ENCODE measurements around the gene PRR33. TPM values are rescaled to one million over a fixed set of nuclear protein-coding genes. Genes with fewer than 3 reads are reported as not detected.

Gene PRR33
- total RNA-seq, 1 donor from 2014 or later = 3.9 TPM

DNA sequence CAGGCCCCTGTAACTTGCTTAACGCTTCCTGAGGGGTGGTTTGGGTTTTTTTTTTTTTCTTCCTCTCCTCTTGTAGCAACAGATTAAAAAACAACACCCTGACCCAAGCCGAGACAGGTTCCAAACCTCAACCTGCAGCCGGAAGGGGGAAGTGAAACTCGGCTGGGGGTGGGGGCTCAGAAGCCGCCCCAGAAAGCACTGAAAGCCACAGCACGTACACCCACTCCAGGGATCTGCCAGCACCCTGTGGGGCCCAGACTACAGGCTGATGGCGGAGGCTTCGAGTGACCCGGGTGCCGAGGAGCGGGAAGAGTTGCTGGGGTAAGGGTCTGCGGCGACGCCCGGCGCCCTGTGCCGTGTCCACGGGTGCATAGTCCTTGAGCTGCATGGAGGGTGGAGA lies 38.8 kb downstream of the PRR33 start, which contains the start of gene LSP1:
TSS of gene LSP1 (plus strand) at position 208 of the 400 bp plus-strand sequence. CDS start at position 269, 61 bp downstream.
- DNase-seq (ENCODE audit: low read depth) = no peak

DNA sequence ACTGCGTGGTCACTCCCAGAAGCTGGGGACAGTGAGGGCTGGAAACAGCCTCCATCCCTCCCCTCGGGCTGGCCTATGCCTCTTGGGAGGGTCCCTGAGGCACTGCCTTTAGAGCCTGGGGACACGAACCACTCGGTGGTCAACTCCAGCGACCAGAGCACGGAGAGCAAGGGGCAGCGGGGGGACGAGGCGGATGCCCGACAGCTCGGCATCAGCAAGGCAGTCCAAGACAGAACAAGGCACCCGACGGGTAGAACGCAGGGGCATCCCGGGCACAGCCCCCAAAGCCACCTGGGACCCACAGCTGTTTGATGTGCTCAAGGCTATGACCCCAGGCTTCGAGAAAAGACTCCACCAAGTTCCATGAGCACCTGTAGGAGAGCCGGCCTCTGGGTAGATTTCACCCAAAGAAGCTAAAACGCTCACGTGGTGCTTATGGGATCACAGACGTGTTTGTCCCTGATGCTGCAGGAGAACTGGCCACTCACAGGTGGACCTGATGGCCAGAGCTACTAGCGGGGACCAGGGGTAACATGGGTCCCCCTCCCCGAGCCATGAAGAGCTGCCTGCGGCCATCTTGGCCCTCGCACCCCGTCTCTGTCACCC lies 39.3 kb downstream of the PRR33 start:
- DNase-seq (ENCODE audit: low read depth) = no peak

GRCh38 chr11:1851468-1852180 lies 40.1 kb downstream of the PRR33 start:
- no peak for DNase-seq (ENCODE audit: low read depth)

DNA sequence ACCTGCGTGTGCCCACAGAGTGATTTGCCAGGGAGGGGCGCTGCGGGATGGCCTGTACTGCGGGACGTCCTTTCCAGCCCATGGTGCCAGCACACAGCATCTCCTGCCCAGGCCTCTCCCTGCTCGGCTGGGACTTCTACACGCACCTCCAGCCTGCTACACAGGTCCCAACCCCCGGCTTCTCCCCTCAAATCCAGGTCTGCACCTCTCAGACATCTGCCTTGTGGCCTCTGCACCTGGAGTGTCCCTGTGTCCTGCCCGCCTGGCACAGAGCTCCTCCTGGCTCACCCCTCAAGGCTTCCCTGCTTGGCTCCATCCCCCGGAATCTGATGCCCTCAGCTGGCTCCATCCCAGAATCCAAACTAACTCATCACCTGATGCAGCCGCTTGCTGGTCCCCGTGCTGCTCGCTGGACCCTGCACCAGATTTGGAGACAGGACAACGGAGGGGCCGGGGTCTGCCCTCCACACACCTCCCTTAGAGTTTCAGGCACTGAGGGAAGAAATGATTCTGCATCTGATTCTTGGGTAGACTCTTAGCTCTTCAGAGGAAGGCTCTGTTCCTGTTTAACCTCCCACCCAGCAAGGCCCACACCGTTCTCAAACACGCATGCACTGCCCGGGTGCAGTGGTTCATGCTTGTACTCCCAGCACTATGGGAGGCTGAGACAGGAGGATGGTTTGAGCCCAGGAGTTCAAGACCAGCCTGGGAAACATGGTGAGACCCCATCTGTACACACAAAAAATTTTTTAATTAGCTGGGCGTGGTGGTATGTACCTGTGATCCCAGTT lies 42.9 kb downstream of the PRR33 start:
- no peak for DNase-seq (ENCODE audit: low read depth)

DNA sequence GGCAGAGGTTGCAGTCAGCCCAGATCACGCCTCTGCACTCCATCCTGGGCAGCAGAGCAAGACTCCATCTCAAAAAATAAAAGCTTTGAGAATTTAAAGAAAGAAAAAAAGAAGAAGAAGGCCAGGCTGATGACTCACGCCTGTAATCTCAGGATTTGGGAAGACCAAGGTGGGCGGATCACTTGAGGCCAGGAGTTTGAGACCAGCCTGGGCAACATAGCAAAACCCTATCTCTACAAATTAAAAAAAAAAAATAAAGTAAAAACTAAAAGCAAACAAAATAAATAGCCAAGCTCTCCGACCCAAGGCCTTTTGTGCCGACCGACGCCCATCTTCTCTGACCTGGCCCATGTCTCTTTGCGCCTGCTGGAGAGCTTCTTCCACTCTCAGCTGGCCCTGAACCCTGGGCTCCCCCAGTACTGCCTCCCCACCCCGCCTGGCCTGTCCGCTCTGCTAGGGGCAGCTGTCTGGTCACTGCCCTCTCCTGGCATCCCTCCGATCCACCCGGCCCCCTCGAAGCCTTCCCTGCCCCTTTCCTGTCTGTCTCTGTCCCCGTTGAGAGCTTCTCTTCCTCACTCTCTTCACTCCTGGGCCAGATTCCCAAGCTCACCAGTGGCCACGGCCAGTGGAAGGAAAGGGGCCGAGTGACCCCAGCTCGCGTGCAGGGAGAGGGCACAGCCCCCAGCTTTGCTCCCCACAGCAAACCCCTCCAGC lies 43.6 kb downstream of the PRR33 start:
- no peak for DNase-seq (ENCODE audit: low read depth)

- no peak for DNase-seq (ENCODE audit: low read depth)
Observed at GRCh38 chr11:1847006-1847735, 44.5 kb downstream of the PRR33 start.

DNA sequence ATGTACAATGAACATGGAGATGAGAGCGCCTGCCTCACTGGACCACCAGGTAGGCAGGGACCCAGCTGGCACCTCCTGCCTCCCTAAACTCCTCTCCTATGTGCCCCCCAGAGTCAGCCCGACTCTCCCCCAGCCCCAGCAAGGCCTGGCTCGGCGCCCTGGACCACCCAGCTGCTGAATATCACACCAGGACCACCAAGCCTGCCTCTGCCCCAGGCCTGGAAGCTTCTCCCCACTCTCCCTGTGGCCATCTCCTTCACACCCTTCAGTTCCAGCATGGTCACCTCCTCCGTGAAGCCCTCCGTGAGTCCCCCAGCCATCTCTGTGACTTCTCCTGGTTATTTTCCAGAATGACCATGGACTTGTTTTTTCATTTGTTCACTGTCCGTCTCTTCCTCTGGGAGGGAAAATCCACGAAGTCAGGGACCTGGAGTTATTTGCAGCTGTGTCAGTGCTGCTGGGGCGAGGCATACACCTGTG lies 45.2 kb downstream of the PRR33 start:
- no peak for DNase-seq (ENCODE audit: low read depth)

- DNase-seq (ENCODE audit: low read depth) = no peak
Observed at GRCh38 chr11:1845561-1846452, 45.9 kb downstream of the PRR33 start.

DNA sequence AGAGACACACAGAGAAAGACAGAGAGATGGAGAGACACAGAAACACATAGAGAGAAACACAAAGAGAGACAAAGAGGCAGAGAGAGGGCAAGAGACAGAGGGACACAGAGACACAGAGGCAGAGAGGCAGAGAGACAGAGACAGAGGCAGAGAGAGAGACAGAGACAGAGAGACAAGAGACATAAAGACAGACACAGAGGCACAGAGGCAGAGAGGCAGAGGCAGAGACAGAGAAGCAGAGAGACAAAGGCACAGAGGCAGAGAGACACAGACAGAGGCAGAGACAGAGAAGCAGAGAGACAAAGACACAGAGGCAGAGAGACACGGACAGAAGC lies 46.6 kb downstream of the PRR33 start:
- no peak for DNase-seq (ENCODE audit: low read depth)

GRCh38 chr11:1844221-1845094 lies 47.2 kb downstream of the PRR33 start:
- DNase-seq (ENCODE audit: low read depth) = no peak

DNA sequence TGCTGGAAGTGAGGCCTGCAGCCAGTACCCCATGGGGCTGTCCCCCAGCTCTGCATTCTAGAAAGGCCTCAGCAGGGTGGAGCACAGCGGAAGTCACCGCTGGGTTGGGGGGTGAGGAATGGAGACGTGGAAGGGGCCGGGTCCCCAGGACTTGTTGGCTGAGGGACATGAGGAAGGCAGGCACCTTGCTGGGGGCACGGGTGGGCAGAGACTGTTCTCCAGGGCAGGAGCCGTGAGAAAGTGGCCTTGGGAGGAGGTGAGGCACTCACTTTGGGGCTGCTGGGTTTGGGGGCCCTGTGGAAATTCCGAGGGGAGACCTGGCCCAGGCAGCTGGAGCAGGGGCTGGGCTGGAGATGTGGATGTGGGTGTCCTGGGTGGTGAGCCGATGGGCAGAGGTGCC lies 47.9 kb downstream of the PRR33 start:
- DNase-seq (ENCODE audit: low read depth) = no peak

GRCh38 chr11:1843098-1843473 lies 48.6 kb downstream of the PRR33 start:
- DNase-seq (ENCODE audit: low read depth) = no peak

- DNase-seq (ENCODE audit: low read depth) = no peak
Observed at GRCh38 chr11:1842149-1843097, 49.3 kb downstream of the PRR33 start.

GRCh38 chr11:1841511-1842148 lies 50.1 kb downstream of the PRR33 start:
- no peak for DNase-seq (ENCODE audit: low read depth)

GRCh38 chr11:1840780-1841480 lies 50.8 kb downstream of the PRR33 start:
- no peak for DNase-seq (ENCODE audit: low read depth)

Measured in myocyte (in vitro differentiated cells).